Measurements from ENCODE around the gene ZNF532. TPM values are rescaled to one million over a fixed set of nuclear protein-coding genes. Genes with fewer than 3 reads are reported as not detected.

Gene ZNF532
- total RNA-seq, 2 experiments from 2014 or later, result 0.50 to 0.91 TPM

- no peaks in the 10 kb centered on the region for H3K36me3 Mint-ChIP-seq (ENCODE audit: low read depth)
- H3K4me1 Mint-ChIP-seq (ENCODE audit: low read depth), result peaks cover 14% of the 10 kb centered on the region
- ChIA-PET POLR2A (no interaction called here), CTCF (no interaction called here)
- ATAC-seq (no peak), DNase-seq (no peak)
- no peaks in the 10 kb centered on the region for H3K9me3 Mint-ChIP-seq (ENCODE audit: insufficient read depth)
- H3K27me3 Mint-ChIP-seq (ENCODE audit: low read depth), result peaks cover 27% of the 10 kb centered on the region
- H3K4me3 Mint-ChIP-seq, result no peak overlapping the region
- no peak overlapping the region for H3K27ac Mint-ChIP-seq
These were observed 20.0 kb downstream of the ZNF532 start for GRCh38 chr18:58884680-58885079.

GRCh38 chr18:58886431-58886830, 21.8 kb downstream of the ZNF532 start:
- ATAC-seq (no peak), DNase-seq (no peak)
- Mint-ChIP-seq H3K4me3 (no peak overlapping the region), H3K9me3 (ENCODE audit: insufficient read depth) (no peaks in the 10 kb centered on the region), H3K27me3 (ENCODE audit: low read depth) (peaks cover 20% of the 10 kb centered on the region), H3K27ac (no peak overlapping the region), H3K36me3 (ENCODE audit: low read depth) (no peaks in the 10 kb centered on the region), H3K4me1 (ENCODE audit: low read depth) (peaks cover 14% of the 10 kb centered on the region)
- POLR2A ChIA-PET, result no interaction called here
- CTCF ChIA-PET, result no interaction called here

- Mint-ChIP-seq H3K9me3 (ENCODE audit: insufficient read depth) (no peaks in the 10 kb centered on the region), H3K4me3 (no peak overlapping the region), H3K36me3 (ENCODE audit: low read depth) (no peaks in the 10 kb centered on the region), H3K27ac (no peak overlapping the region), H3K27me3 (ENCODE audit: low read depth) (peaks cover 19% of the 10 kb centered on the region), H3K4me1 (ENCODE audit: low read depth) (peaks cover 17% of the 10 kb centered on the region)
- POLR2A ChIA-PET, result no interaction called here
- DNase-seq (no peak), ATAC-seq (no peak)
- CTCF ChIA-PET, result no interaction called here
These were observed 22.4 kb downstream of the ZNF532 start for GRCh38 chr18:58886864-58887612.

GRCh38 chr18:58887613-58887963, 22.9 kb downstream of the ZNF532 start:
- POLR2A ChIA-PET, result no interaction called here
- peaks cover 17% of the 10 kb centered on the region for H3K4me1 Mint-ChIP-seq (ENCODE audit: low read depth)
- H3K27me3 Mint-ChIP-seq (ENCODE audit: low read depth), result peaks cover 17% of the 10 kb centered on the region
- H3K9me3 Mint-ChIP-seq (ENCODE audit: insufficient read depth), result no peaks in the 10 kb centered on the region
- ATAC-seq, result peak; percentile 51
- H3K27ac Mint-ChIP-seq, result no peak overlapping the region
- no peak overlapping the region for H3K4me3 Mint-ChIP-seq
- CTCF ChIA-PET, result no interaction called here
- peak; percentile 38 for DNase-seq
- H3K36me3 Mint-ChIP-seq (ENCODE audit: low read depth), result no peaks in the 10 kb centered on the region

- no peak overlapping the region for H3K4me3 Mint-ChIP-seq
- H3K36me3 Mint-ChIP-seq (ENCODE audit: low read depth), result no peaks in the 10 kb centered on the region
- DNase-seq, result no peak
- no peak overlapping the region for H3K27ac Mint-ChIP-seq
- ChIA-PET CTCF (no interaction called here), POLR2A (no interaction called here)
- H3K27me3 Mint-ChIP-seq (ENCODE audit: low read depth), result peaks cover 17% of the 10 kb centered on the region
- peaks cover 29% of the 10 kb centered on the region for H3K4me1 Mint-ChIP-seq (ENCODE audit: low read depth)
- no peak for ATAC-seq
- no peaks in the 10 kb centered on the region for H3K9me3 Mint-ChIP-seq (ENCODE audit: insufficient read depth)
These were observed 27.1 kb downstream of the ZNF532 start for GRCh38 chr18:58891776-58892175.

GRCh38 chr18:58892488-58892887, 27.8 kb downstream of the ZNF532 start:
- no peak for ATAC-seq
- ChIA-PET CTCF (no interaction called here), POLR2A (no interaction called here)
- no peaks in the 10 kb centered on the region for H3K9me3 Mint-ChIP-seq (ENCODE audit: insufficient read depth)
- no peaks in the 10 kb centered on the region for H3K36me3 Mint-ChIP-seq (ENCODE audit: low read depth)
- peaks cover 22% of the 10 kb centered on the region for H3K4me1 Mint-ChIP-seq (ENCODE audit: low read depth)
- H3K27ac Mint-ChIP-seq, result no peak overlapping the region
- no peak for DNase-seq
- no peak overlapping the region for H3K4me3 Mint-ChIP-seq
- H3K27me3 Mint-ChIP-seq (ENCODE audit: low read depth), result peaks cover 15% of the 10 kb centered on the region

GRCh38 chr18:58893388-58894099, 28.9 kb downstream of the ZNF532 start:
- CTCF ChIA-PET, result no interaction called here
- Mint-ChIP-seq H3K4me1 (ENCODE audit: low read depth) (peaks cover 18% of the 10 kb centered on the region), H3K27me3 (ENCODE audit: low read depth) (peaks cover 13% of the 10 kb centered on the region), H3K27ac (no peak overlapping the region), H3K4me3 (no peak overlapping the region), H3K36me3 (ENCODE audit: low read depth) (no peaks in the 10 kb centered on the region), H3K9me3 (ENCODE audit: insufficient read depth) (no peaks in the 10 kb centered on the region)
- ATAC-seq (no peak), DNase-seq (no peak)
- POLR2A ChIA-PET, result no interaction called here

GRCh38 chr18:58894930-58895329, 30.3 kb downstream of the ZNF532 start:
- POLR2A ChIA-PET, result no interaction called here
- CTCF ChIA-PET, result no interaction called here
- Mint-ChIP-seq H3K4me1 (ENCODE audit: low read depth) (peaks cover 18% of the 10 kb centered on the region), H3K9me3 (ENCODE audit: insufficient read depth) (no peaks in the 10 kb centered on the region), H3K27ac (no peak overlapping the region), H3K27me3 (ENCODE audit: low read depth) (peaks cover 13% of the 10 kb centered on the region), H3K36me3 (ENCODE audit: low read depth) (no peaks in the 10 kb centered on the region), H3K4me3 (no peak overlapping the region)
- ATAC-seq (no peak), DNase-seq (no peak)

- H3K27ac Mint-ChIP-seq, result no peak overlapping the region
- no peaks in the 10 kb centered on the region for H3K36me3 Mint-ChIP-seq (ENCODE audit: low read depth)
These were observed 30.7 kb downstream of the ZNF532 start for GRCh38 chr18:58895385-58895784.

GRCh38 chr18:58896268-58896667, 31.6 kb downstream of the ZNF532 start:
- DNase-seq (no peak), ATAC-seq (no peak)
- peaks cover 15% of the 10 kb centered on the region for H3K27me3 Mint-ChIP-seq (ENCODE audit: low read depth)
- no peaks in the 10 kb centered on the region for H3K9me3 Mint-ChIP-seq (ENCODE audit: insufficient read depth)
- peaks cover 18% of the 10 kb centered on the region for H3K4me1 Mint-ChIP-seq (ENCODE audit: low read depth)
- H3K4me3 Mint-ChIP-seq, result no peak overlapping the region
- ChIA-PET CTCF (interaction anchor here (1.1 kb wide), 1 partner anchor 10 kb away, joined by 4 read pairs; no protein-coding TSS in a partner anchor), POLR2A (no interaction called here)
- H3K36me3 Mint-ChIP-seq (ENCODE audit: low read depth), result no peaks in the 10 kb centered on the region
- H3K27ac Mint-ChIP-seq, result no peak overlapping the region

More at GRCh38 chr18:58895385-58895784, 30.7 kb downstream of the ZNF532 start:
- ChIA-PET CTCF (interaction anchor here (1.1 kb wide), 1 partner anchor 10 kb away, joined by 4 read pairs; no protein-coding TSS in a partner anchor), POLR2A (no interaction called here)
- DNase-seq, result no peak
- H3K9me3 Mint-ChIP-seq (ENCODE audit: insufficient read depth), result no peaks in the 10 kb centered on the region
- no peak for ATAC-seq
- peaks cover 18% of the 10 kb centered on the region for H3K4me1 Mint-ChIP-seq (ENCODE audit: low read depth)
- H3K27me3 Mint-ChIP-seq (ENCODE audit: low read depth), result peaks cover 13% of the 10 kb centered on the region
- H3K4me3 Mint-ChIP-seq, result no peak overlapping the region

GRCh38 chr18:58896734-58897508, 32.2 kb downstream of the ZNF532 start:
- ATAC-seq (no peak), DNase-seq (no peak)
- CTCF ChIA-PET, result no interaction called here
- Mint-ChIP-seq H3K36me3 (ENCODE audit: low read depth) (no peaks in the 10 kb centered on the region), H3K27me3 (ENCODE audit: low read depth) (peaks cover 15% of the 10 kb centered on the region), H3K4me3 (no peak overlapping the region), H3K27ac (no peak overlapping the region), H3K4me1 (ENCODE audit: low read depth) (peaks cover 14% of the 10 kb centered on the region), H3K9me3 (ENCODE audit: insufficient read depth) (no peaks in the 10 kb centered on the region)
- POLR2A ChIA-PET, result no interaction called here

All from activated CD8-positive, alpha-beta T cell treated with anti-CD3 and anti-CD28 coated beads, Interleukin-2, amount 10 ng/mL, durations not matched to agents 7 days and 5 days (primary cell).